HEK293 (cell line): ENCODE results near the gene CHI3L2.

Experiments used
- CTCF ChIA-PET: fragments of 350-600 bp; formaldehyde crosslinking; extraction: SDS; loops from one replicate; lab custom pipeline; 2021; ENCODE audit warnings: antibody characterized with exemption; lab: Yijun Ruan, JAX
- POLR2A ChIA-PET: fragments of 300-600 bp; formaldehyde crosslinking; extraction: SDS; loops from one replicate; lab custom pipeline; 2020; ENCODE audit warnings: antibody characterized with exemption, inconsistent platforms; lab: Yijun Ruan, JAX
- H3K27ac ChIP-seq: fragments of 200-500 bp; sonication (Bioruptor generic); 2 replicates; pipeline ENCODE4 v1.5.1; 2014; ENCODE audit warnings: low read depth, low read length, control low read depth, inconsistent platforms; ENCODE audit errors: extremely low read depth
- H3K36me3 ChIP-seq, 2 experiments: fragments of 200-500 bp in 1 of 2; sonication (Bioruptor generic) in 1 of 2; 1 replicate in 1 of 2; 2 replicates in 1 of 2; pipeline ENCODE4 v1.5.1; 2014 to 2017; ENCODE audit warnings: inconsistent platforms in 2 of 2, low read length in 2 of 2; ENCODE audit not compliant: control insufficient read depth in 2 of 2, insufficient read depth in 1 of 2
- H3K4me1 ChIP-seq: fragments of 200-500 bp; sonication (Bioruptor generic); 2 replicates; pipeline ENCODE4 v1.5.1; 2014; ENCODE audit warnings: mild to moderate bottlenecking, low read length, inconsistent platforms; ENCODE audit not compliant: control insufficient read depth, insufficient read depth
- H3K4me3 ChIP-seq: 2 replicates; pipeline ENCODE4 v1.5.1; 2011; ENCODE audit warnings: low read depth, mild to moderate bottlenecking, control low read depth, low read length, moderate library complexity
- H3K9me3 ChIP-seq: fragments of 200-500 bp; sonication (Bioruptor generic); 2 replicates; pipeline ENCODE4 v1.5.1; 2014; ENCODE audit warnings: low read depth, low read length, inconsistent platforms; ENCODE audit not compliant: control insufficient read depth, insufficient read depth
- FEZF1 ChIP-seq: fragments of 450-650 bp; formaldehyde crosslinking; IDR thresholded peaks from 2 replicates; pipeline ENCODE4 v1.5.1; 2016; ENCODE audit warnings: missing biosample characterization, missing genetic modification characterization
- KLF16 ChIP-seq: fragments of 450-650 bp; formaldehyde crosslinking; IDR thresholded peaks from 2 replicates; pipeline ENCODE4 v1.5.1; 2017; ENCODE audit warnings: missing biosample characterization, missing genetic modification characterization
- KLF8 ChIP-seq: fragments of 450-650 bp; formaldehyde crosslinking; IDR thresholded peaks from 2 replicates; pipeline ENCODE4 v1.5.1; 2016; ENCODE audit warnings: missing biosample characterization, missing genetic modification characterization
- RBAK ChIP-seq: fragments of 450-650 bp; formaldehyde crosslinking; IDR thresholded peaks from 2 replicates; pipeline ENCODE4 v1.5.1; 2016; ENCODE audit warnings: missing biosample characterization, missing genetic modification characterization
- YY1 ChIP-seq: fragments of 450-650 bp; formaldehyde crosslinking; IDR thresholded peaks from 2 replicates; pipeline ENCODE4 v1.5.1; 2018; ENCODE audit warnings: missing biosample characterization, missing genetic modification characterization
- ZFP3 ChIP-seq: fragments of 450-650 bp; formaldehyde crosslinking; IDR thresholded peaks from 2 replicates; pipeline ENCODE4 v1.5.1; 2016; ENCODE audit warnings: low read depth, missing biosample characterization, missing genetic modification characterization
- ZNF112 ChIP-seq: fragments of 450-650 bp; formaldehyde crosslinking; IDR thresholded peaks from 2 replicates; pipeline ENCODE4 v1.5.0; 2017; ENCODE audit warnings: missing biosample characterization, missing genetic modification characterization
- ZNF16 ChIP-seq: fragments of 450-650 bp; formaldehyde crosslinking; IDR thresholded peaks from 2 replicates; pipeline ENCODE4 v1.5.1; 2016; ENCODE audit warnings: low read depth, missing biosample characterization, missing genetic modification characterization
- ZNF175 ChIP-seq: fragments of 450-650 bp; formaldehyde crosslinking; IDR thresholded peaks from 2 replicates; pipeline ENCODE4 v1.5.1; 2016; ENCODE audit warnings: missing biosample characterization, missing genetic modification characterization
- ZNF202 ChIP-seq: fragments of 450-650 bp; formaldehyde crosslinking; IDR thresholded peaks from 2 replicates; pipeline ENCODE4 v1.5.1; 2016; ENCODE audit warnings: missing biosample characterization, missing genetic modification characterization, borderline replicate concordance
- ZNF239 ChIP-seq: fragments of 450-650 bp; formaldehyde crosslinking; IDR thresholded peaks from 2 replicates; pipeline ENCODE4 v1.5.1; 2016; ENCODE audit warnings: missing biosample characterization, missing genetic modification characterization
- ZNF292 ChIP-seq: fragments of 450-650 bp; formaldehyde crosslinking; IDR thresholded peaks from 2 replicates; pipeline ENCODE4 v1.5.1; 2016; ENCODE audit warnings: low read depth, missing biosample characterization, missing genetic modification characterization, borderline replicate concordance
- ZNF324 ChIP-seq: fragments of 450-650 bp; formaldehyde crosslinking; IDR thresholded peaks from 2 replicates; pipeline ENCODE4 v1.5.1; 2016; ENCODE audit warnings: missing biosample characterization, missing genetic modification characterization
- ZNF335 ChIP-seq: fragments of 450-650 bp; formaldehyde crosslinking; conservative IDR thresholded peaks from 2 replicates; pipeline ENCODE4 v1.5.1; 2016; ENCODE audit warnings: missing biosample characterization, missing genetic modification characterization
- ZNF350 ChIP-seq: fragments of 450-650 bp; formaldehyde crosslinking; IDR thresholded peaks from 2 replicates; pipeline ENCODE4 v1.5.0; 2017; ENCODE audit warnings: missing biosample characterization, mild to moderate bottlenecking, missing genetic modification characterization
- ZNF404 ChIP-seq: fragments of 450-650 bp; formaldehyde crosslinking; IDR thresholded peaks from 2 replicates; pipeline ENCODE4 v1.5.1; 2017; ENCODE audit warnings: missing biosample characterization, missing genetic modification characterization
- ZNF48 ChIP-seq: fragments of 450-650 bp; formaldehyde crosslinking; IDR thresholded peaks from 2 replicates; pipeline ENCODE4 v1.5.1; 2016; ENCODE audit warnings: missing biosample characterization, missing genetic modification characterization
- ZNF561 ChIP-seq: fragments of 450-650 bp; IDR thresholded peaks from 2 replicates; pipeline ENCODE4 v1.5.1; 2018; ENCODE audit warnings: missing biosample characterization, missing genetic modification characterization, borderline replicate concordance
- ZNF585B ChIP-seq: fragments of 450-650 bp; formaldehyde crosslinking; IDR thresholded peaks from 2 replicates; pipeline ENCODE4 v1.5.1; 2016; ENCODE audit warnings: missing biosample characterization, missing genetic modification characterization
- ZNF610 ChIP-seq: fragments of 450-650 bp; formaldehyde crosslinking; IDR thresholded peaks from 2 replicates; pipeline ENCODE4 v1.5.1; 2016; ENCODE audit warnings: missing biosample characterization, missing genetic modification characterization, borderline replicate concordance
- ZSCAN16 ChIP-seq: fragments of 450-650 bp; formaldehyde crosslinking; IDR thresholded peaks from 2 replicates; pipeline ENCODE4 v1.5.1; 2016; ENCODE audit warnings: missing biosample characterization, missing genetic modification characterization
- TF ChIP-seq, protein P1 (sequence below): fragments of 450-650 bp; formaldehyde crosslinking; IDR thresholded peaks from 2 replicates; pipeline ENCODE4 v1.5.1; 2016; ENCODE audit warnings: missing biosample characterization, missing genetic modification characterization
- TF ChIP-seq, protein P2 (sequence below): fragments of 450-650 bp; formaldehyde crosslinking; IDR thresholded peaks from 2 replicates; pipeline ENCODE4 v1.5.1; 2016; ENCODE audit warnings: missing biosample characterization, missing genetic modification characterization
- TF ChIP-seq, protein P3 (sequence below): fragments of 450-650 bp; formaldehyde crosslinking; conservative IDR thresholded peaks from 2 replicates; pipeline ENCODE4 v1.5.1; 2016; ENCODE audit warnings: low read depth, missing biosample characterization, missing genetic modification characterization

The CHI3L2 gene

DNA sequence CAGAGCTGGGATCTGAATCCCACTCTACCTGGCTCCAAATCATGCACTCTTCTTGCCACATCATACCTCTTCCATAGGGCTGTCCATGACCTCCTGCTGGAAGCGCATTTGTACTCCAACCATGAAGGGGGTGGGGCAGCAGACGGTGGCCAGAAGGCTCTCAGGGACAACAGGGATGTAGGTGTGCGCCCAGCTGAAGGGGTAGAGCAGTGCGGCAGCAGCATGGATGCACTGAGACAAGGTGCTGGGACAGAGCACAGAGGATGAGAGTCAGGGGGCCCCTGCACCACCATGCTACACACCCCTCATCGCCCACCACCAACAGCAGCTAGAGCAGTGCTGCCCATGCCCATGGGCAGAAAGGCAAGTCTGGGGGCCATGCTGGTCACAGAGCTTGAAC, 35.4 kb upstream of the CHI3L2 start:
- CTCF ChIA-PET: interaction anchor here (0.6 kb wide), 1 partner anchor 352 kb away, joined by 4 read pairs; no protein-coding TSS in a partner anchor
- H3K4me3 ChIP-seq: no peak overlapping the region
- no peaks in the 10 kb centered on the region for H3K4me1 ChIP-seq
- H3K27ac ChIP-seq: no peak overlapping the region
- H3K36me3 ChIP-seq: peaks cover 0 to 19% of the 10 kb centered on the region in 2 experiments; a peak in 1 of 3 replicates
- TF ChIP-seq ZNF610 (tag by site-specific recombination): no peak
- TF ChIP-seq KLF16 (tag by site-specific recombination): no peak
- no peak for TF ChIP-seq ZNF404
- TF ChIP-seq ZSCAN16 (tag by site-specific recombination): no peak
- no peak for TF ChIP-seq ZNF350
- no peak for TF ChIP-seq ZNF202 (tag by site-specific recombination)
- TF ChIP-seq ZNF324: no peak
- no peak for TF ChIP-seq KLF8
- TF ChIP-seq, protein P1, sequence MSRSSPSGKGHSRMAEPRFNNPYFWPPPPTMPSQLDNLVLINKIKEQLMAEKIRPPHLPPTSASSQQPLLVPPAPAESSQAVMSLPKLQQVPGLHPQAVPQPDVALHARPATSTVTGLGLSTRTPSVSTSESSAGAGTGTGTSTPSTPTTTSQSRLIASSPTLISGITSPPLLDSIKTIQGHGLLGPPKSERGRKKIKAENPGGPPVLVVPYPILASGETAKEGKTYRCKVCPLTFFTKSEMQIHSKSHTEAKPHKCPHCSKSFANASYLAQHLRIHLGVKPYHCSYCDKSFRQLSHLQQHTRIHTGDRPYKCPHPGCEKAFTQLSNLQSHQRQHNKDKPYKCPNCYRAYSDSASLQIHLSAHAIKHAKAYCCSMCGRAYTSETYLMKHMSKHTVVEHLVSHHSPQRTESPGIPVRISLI (tag by site-specific recombination): no peak
- TF ChIP-seq ZNF335 (tag by site-specific recombination): no peak
- no peak for TF ChIP-seq ZNF16 (tag by site-specific recombination)
- TF ChIP-seq, protein P2, sequence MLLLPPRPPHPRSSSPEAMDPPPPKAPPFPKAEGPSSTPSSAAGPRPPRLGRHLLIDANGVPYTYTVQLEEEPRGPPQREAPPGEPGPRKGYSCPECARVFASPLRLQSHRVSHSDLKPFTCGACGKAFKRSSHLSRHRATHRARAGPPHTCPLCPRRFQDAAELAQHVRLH (tag by site-specific recombination): no peak
- TF ChIP-seq ZFP3 (tag by site-specific recombination): no peak
- TF ChIP-seq, protein P3, sequence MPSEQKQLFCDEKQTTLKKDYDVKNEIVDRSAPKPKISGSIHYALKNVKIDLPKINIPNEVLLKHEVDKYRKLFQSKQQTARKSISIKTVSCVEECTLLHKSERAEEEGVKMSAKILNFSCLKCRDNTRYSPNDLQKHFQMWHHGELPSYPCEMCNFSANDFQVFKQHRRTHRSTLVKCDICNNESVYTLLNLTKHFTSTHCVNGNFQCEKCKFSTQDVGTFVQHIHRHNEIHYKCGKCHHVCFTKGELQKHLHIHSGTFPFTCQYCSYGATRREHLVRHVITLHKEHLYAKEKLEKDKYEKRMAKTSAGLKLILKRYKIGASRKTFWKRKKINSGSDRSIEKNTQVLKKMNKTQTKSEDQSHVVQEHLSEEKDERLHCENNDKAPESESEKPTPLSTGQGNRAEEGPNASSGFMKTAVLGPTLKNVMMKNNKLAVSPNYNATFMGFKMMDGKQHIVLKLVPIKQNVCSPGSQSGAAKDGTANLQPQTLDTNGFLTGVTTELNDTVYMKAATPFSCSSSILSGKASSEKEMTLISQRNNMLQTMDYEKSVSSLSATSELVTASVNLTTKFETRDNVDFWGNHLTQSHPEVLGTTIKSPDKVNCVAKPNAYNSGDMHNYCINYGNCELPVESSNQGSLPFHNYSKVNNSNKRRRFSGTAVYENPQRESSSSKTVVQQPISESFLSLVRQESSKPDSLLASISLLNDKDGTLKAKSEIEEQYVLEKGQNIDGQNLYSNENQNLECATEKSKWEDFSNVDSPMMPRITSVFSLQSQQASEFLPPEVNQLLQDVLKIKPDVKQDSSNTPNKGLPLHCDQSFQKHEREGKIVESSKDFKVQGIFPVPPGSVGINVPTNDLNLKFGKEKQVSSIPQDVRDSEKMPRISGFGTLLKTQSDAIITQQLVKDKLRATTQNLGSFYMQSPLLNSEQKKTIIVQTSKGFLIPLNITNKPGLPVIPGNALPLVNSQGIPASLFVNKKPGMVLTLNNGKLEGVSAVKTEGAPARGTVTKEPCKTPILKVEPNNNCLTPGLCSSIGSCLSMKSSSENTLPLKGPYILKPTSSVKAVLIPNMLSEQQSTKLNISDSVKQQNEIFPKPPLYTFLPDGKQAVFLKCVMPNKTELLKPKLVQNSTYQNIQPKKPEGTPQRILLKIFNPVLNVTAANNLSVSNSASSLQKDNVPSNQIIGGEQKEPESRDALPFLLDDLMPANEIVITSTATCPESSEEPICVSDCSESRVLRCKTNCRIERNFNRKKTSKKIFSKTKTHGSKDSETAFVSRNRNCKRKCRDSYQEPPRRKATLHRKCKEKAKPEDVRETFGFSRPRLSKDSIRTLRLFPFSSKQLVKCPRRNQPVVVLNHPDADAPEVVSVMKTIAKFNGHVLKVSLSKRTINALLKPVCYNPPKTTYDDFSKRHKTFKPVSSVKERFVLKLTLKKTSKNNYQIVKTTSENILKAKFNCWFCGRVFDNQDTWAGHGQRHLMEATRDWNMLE: no peak
- no peak for TF ChIP-seq ZNF175
- TF ChIP-seq, all 188 proteins: peak for 0
- POLR2A ChIA-PET: no interaction called here
- no peaks in the 10 kb centered on the region for H3K9me3 ChIP-seq

DNA sequence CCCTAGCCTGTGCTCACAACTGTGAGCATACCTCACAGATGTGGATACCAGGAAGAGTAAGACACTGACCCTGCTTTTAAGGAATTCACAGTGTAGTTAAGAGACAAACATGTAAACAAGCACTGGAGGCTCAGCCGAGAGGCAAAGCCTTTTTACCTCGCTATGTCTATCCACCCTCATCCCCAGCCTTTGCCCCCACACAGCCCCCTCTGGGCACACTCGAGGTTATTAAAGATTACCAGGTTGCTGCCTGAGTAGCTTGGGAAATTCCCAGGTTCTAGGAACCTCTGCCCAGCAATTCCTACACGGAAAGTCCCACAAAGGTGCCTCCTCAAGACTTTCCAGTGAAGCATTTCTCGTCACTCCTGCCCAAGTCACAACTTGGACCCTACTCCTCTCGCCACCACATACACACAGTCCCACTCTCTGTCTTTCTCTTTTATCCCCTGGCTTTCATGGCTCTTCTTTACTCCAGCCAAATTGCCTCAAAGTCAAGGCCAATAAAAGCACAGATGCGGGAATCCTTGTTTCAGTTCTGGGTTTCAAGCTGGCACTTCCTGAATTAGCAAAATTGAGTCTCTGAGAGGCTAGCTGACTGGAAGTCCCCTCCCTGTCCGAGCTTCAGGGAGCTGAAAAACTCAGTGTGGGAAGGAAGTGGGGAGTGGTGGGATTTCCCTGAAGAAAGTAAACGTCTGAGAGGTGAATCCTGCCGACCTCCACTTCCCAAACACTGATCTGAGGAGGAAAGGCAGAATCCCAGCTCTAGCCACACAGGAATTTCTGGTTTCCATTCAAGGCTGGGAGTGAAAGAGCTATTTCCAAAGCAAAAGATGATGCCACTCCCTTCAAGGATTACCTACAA, 34.6 kb upstream of the CHI3L2 start:
- no peaks in the 10 kb centered on the region for H3K9me3 ChIP-seq
- H3K27ac ChIP-seq: no peak overlapping the region
- ChIA-PET POLR2A (no interaction called here), CTCF (interaction anchor here (0.6 to 0.7 kb wide), 3 partner anchors 25 to 451 kb away, joined by 3 to 4 read pairs (median 3); no protein-coding TSS in a partner anchor)
- no peak overlapping the region for H3K4me3 ChIP-seq
- H3K4me1 ChIP-seq: no peaks in the 10 kb centered on the region
- TF ChIP-seq ZNF292 (tag by site-specific recombination) (no peak), ZNF585B (no peak), ZNF561 (no peak), KLF16 (tag by site-specific recombination) (no peak), ZNF48 (tag by site-specific recombination) (no peak), FEZF1 (tag by site-specific recombination) (no peak), ZNF239 (tag by site-specific recombination) (no peak), ZNF175 (no peak), RBAK (tag by site-specific recombination) (no peak), ZNF112 (tag by site-specific recombination) (no peak), YY1 (tag by site-specific recombination) (no peak)
- H3K36me3 ChIP-seq: peaks cover 0 to 11% of the 10 kb centered on the region in 2 experiments; a peak in 1 of 3 replicates
